Activated T-helper 1 cell treated with anti-CD3 and anti-CD28 coated beads, Interleukin-2, amount 50 U/mL, for 16 hours (primary cell): ENCODE results near the gene SLC44A5.
"Not testable (repeated sequence)": the region's sequence is repeated elsewhere in the genome, so short reads cannot be mapped to it uniquely, and the experiment has no call there.

Source experiments
- DNase-seq, 2 donors: peaks; one replicate each; pipeline ENCODE4 v3.0.0-alpha.2; 2020; ENCODE audit warnings: low read depth in 1 of 2, low spot score in 1 of 2

SLC44A5 gene

DNA sequence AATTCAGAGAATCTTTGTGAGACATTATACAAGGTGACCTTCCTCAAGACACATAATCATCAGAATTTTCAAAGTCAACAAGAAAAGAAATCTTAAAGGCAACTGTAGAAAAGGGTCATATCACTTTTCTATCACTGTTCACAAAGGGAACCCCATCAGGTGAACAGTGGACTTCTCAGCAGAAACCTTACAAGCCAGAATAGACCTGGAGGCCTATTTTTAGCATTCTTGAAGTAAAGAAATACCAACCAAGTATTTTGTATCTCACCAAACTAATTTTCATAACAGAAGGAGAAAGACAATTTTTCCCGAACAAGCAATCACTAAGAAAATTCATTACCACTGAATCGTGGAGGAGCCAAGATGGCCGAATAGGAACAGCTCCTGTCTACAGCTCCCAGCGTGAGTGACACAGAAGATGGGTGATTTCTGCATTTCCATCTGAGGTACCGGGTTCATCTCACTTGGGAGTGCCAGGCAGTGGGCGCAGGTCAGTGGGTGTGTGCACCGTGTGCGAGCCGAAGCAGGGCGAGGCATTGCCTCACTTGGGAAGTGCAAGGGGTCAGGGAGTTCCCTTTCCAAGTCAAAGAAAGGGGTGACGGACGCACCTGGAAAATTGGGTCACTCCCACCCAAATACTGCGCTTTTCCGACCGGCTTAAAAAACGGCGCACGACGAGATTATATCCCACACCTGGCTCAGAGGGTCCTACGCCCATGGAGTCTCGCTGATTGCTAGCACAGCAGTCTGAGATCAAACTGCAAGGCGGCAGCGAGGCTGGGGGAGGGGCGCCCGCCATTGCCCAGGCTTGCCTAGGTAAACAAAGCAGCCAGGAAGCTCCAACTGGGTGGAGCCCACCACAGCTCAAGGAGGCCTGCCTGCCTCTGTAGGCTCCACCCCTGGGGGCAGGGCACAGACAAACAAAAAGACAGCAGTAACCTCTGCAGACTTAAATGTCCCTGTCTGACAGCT lies 235.2 kb downstream of the SLC44A5 start:
- DNase-seq: not testable (repeated sequence)

DNA sequence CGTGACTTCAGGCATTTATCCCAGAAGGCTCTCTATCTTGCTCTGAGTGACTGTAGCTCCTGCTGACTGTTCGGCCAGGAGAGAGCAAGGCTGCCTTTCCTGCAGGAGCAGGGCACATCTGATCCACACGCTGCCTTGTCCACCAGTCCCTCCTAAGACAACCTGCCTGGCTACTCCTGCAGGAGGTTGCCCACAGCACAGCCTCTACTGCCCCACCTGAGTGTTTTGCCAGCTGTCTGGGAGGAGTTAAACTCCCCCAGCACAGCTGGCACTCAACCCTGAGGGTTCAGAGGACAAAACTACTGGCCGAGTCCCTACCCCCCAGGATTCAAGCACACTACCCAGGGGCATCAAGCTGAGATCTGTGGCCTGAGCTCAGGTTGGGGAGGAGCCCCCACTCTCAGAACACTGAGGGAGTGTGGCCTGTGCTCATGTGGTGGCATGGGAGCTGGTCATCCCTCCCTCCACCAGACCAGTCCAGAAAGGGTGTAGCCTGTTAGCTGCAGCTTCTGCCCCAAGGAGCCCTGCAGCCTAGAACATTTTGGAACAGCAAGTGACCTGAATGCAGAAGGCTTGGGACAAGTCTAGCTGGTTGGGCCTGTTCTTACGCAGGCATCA lies 237.3 kb downstream of the SLC44A5 start:
- no peak for DNase-seq

DNA sequence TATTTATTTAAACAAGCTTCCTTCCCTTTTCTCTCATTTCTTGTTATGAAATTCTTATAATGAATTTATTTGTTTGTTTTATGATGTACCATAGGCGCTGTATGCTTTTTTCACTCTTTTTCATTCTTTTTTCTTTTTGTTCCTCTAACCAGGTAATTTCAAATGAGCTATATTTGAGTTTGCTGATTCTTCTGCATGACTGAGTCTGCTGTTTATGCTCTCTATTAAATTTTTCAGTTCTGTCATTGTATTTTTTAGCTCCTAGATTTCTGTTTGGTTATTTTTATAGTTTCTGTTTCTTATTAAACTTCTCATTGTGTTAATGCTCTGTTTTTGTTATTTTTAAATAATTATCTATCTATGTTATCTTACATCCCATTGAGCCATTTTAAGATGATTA lies 244.3 kb downstream of the SLC44A5 start:
- DNase-seq: no peak

DNA sequence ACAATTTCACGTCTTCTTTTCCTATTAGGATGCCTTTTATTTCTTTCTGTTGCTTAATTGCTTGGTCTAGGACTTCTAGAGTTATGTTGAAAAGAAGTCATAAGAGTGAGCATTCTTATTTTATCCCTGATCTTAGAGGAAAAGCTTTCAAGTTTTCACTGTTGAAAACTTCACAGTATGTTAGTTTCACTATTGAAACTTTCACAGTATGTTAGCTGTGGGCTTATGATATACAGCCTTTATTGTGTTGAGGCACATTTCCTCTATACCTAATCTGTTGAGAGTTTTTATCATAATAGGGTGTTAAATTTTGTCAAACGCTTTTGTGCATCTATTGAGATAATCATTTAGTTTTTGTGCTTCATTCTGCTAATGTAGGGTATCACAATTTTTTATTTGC lies 249.7 kb downstream of the SLC44A5 start:
- DNase-seq: no peak

DNA sequence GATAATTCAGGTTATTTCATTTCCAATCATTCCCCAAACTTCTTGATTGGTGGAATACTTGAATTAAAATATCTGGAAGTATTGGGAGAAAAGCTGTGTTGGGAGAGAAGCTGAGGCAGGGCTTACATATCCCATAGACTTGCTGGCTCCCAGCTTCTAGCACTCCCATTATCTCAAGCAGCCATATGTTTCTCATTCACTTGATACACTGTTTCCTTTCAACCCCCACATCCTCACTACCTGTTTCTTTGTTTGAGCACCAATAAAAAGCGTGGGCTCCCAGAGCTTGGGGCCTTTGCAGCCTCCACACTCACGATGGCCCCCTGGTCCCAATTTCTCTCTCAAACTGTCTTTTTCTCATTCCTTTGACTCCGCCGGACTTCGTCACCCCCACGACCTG lies 256.6 kb downstream of the SLC44A5 start:
- DNase-seq: not testable (repeated sequence)

DNA sequence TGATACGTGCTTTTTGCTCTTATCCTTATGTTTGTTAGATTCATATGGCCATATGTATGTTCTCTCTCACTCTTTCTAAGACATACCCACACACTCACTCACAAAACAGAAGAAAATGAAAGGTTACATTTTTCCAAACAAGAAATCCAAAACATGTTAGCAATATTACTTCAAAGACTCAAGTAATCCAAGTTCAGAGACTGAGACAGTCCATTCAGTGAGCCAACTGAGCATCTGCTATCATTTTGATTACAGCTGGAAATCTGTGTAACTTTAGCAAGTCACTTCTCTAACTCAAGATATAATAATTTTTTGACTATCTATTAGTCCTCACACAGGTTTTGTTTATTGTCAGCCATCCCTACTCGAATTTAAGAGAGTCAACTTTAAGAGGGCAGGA lies 257.9 kb downstream of the SLC44A5 start:
- no peak for DNase-seq

DNA sequence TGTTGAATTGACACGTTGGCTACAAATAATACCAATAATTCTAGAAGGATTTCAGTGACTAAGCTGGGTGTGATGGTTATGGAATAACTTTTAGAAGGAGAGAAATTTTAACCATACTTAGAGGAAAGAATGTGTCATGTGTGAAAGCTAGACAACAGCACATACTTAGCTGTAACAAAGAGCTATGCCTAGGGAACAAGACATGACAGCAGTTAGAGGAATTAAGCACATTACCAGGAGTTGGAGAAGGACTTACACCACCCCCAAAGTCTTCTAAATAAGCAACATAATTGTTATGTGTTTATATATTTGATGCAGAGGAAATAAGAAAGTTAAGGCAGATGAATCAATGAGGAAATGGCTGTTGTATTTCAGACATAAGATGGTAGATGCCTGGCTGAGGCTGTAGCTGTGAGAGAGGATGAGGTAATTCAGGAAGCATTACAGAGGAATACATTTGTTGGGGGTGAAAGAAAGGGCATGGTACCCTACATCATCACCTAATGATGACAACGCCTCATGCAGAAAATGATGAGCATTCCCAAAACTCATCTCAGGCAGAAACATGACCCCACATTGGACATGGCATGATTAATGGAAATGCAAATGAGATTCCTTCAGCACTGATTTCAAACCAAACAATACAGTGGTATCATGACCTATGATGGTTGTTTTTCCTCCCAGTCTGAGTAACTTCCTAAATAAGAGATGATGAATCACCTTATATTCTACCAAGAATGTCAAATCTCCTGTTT lies 265.2 kb downstream of the SLC44A5 start:
- DNase-seq: no peak

DNA sequence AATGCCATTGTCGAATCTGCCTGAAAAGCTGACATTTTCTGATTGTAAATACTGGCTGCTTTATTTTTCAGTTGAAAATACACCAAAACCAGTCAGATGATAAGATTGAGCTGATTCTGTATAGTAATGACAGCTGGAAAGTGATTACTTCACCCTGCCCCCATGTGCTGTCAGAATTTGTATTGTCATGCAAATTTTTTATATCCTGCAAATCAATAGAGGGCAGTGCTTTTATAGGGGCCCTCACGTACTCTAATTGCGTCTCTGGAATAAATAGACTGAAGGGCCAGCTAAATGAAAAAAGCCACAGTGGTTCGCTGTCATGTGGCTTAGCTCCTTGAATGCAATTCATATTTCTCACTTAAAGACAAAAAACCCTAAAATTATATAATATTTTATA lies 268.1 kb downstream of the SLC44A5 start:
- DNase-seq: no peak

DNA sequence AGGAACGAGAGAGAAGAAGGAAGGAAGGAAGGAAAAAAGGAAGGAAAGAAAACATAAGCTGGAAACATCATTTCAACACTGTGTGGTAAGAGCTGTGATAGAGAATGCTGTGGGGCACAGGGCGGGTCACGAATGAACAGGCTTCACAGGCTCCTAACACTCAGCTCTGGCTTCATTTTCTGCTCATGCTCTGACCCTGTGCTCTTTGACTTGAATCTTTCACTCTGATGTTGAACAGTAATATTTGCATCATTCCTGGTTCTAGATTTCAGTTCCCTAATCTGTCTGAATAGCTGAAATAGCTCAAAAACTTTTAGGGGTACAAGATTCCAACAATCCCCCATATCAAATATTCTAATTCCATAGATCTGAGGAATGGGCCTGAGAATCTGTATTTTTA lies 269.4 kb downstream of the SLC44A5 start:
- DNase-seq: no peak

DNA sequence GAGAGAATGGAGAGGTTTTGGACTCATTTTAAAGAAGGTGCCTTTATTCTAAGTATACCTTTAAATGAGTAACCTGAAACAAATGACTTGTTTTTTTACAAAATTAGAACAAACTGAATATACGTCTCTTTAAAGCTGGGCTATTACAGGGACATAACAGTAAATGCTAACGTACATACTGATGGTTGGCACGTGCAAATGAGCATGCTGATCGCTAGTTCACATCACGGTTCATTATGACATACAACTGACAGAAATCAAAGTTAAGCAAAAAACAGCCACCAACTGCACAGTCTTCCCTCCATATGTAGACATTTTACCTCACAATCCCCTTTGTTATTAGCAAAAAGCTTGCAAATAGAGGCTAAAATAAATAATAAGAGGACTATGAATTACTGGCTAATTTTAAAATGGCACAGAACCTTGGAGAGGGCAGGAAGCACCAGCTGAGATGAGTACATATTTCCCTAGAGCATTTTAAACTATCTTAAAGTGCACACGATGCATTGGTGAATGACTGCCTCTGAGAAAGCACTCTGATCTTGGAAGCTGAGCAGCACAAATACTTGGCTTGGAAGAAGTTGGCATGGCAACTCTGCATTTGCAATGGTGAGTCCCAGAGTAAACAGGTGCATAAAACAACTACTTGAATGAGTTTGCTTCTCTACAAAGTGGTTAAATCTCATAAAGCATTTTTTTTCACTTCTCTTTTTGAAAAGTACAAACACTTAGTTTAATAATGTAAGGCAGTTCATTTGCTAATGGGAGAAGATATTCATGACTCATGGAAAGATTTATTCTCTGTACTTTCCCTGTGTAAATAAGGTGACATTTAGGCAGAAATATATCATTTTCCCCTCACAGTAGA lies 272.1 kb downstream of the SLC44A5 start:
- no peak for DNase-seq

DNA sequence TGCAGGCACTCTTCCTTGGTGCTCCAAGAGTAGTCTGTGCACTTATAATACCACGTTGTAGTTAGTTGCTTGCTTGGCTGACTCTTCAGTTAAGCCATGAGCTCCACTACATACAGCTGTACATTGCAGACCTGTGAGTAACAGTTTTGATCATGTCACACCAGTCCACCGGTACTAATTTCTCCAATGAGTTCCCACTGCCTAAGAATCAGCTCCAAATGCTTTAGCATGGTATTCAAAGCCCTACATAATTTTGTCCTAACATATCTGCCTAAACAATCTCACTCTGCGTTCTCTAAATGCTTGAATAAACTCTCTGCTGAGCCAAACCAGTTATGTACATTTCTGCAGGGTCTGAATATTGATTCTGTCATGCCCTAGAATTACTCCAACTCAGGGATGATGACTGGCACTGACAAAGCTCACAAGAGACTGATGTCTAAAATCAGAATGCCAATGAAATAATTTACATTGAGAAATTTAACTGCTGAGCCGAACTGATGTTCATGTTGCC lies 276.0 kb downstream of the SLC44A5 start:
- DNase-seq: no peak

DNA sequence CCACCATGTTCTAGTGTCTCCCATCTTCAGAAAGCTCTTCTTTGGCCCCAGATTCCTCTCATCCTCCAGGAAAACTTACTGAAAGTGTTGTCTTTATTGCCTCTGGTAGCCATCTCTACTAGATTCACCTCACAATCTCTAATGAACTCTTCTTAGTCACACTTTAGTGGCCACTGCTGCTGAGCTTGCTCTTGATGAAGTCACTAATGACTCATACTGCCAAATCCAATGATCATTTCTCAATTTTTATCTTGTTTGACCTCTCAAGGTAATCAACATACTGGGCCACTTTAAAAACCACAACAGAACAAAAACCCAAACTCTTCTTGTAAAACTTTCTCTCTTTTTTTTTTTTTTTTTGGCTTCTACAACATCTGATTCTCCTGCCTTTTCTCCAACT lies 280.3 kb downstream of the SLC44A5 start:
- no peak for DNase-seq

DNA sequence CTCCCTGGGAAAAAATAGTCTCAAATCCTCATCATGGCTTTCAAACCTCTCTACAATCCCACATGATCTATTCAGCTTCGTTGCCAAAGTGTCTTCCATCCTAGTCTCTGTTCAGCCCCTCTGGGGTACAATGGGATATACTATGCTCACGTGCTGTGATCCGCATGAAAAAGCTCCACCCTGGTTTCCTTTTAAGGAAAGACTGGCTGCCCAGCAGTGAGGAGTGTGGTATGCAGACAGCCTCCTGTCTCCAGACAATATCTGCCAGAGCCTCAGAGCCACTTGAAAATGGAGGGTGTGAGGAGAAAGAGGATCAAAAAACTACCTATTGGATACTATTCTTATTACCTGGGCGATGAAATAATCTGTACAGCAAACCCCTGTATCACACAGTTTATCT lies 282.2 kb downstream of the SLC44A5 start:
- no peak for DNase-seq

DNA sequence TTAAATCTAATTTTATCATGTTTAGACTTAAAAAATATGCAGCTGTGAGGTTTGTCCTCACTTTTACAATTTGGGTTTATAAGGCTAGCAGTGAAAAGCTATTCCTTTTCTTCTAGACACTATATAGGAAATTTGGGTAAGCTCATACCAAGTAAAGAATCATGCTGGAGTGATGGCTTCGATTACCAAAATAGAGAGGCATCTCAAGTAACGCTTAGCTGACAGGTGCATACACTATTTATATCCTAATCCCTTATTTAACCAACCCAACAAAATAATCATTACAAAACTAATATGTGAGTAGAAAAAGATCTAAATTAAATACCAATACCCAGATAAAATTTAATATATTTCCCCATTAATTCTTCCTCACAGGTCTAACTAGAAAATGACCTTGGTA lies 283.5 kb downstream of the SLC44A5 start:
- no peak for DNase-seq

DNA sequence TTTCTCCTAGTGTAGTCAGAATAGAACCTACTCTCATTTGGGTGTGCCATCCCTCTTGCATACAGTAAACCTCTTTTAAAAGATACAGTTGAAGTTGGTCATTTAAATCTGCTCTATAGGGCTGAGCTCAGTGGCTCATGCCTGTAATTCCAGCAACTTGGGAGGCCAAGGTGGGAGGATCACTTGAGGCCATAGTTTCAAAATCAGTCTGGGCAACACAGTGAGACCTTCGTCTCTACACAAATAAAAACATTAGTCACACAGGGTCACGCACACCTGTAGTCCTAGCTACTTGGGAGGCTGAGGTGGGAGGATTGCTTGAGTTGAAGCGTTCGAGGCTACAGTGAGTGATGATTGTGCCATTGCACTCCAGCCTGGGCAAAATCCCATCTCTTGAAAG lies 292.9 kb downstream of the SLC44A5 start:
- DNase-seq: no peak

DNA sequence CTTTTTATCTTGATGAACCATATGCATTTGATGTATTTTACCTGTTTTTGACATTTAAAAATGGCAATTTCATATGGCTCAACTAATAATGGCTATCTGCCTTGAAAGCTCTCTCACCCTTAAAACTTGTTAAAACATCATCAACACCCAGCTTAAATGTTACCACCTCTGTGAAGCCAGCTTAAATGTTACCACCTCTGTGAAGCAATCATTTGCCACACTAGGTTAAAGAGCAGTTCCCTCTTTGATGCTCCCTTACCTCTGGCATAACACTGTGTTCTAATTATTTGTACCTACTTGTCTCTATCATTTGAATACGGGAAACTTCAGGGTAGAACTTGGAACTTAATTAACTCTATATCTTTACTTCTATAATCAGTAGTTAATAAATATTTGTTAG lies 294.7 kb downstream of the SLC44A5 start:
- no peak for DNase-seq

DNA sequence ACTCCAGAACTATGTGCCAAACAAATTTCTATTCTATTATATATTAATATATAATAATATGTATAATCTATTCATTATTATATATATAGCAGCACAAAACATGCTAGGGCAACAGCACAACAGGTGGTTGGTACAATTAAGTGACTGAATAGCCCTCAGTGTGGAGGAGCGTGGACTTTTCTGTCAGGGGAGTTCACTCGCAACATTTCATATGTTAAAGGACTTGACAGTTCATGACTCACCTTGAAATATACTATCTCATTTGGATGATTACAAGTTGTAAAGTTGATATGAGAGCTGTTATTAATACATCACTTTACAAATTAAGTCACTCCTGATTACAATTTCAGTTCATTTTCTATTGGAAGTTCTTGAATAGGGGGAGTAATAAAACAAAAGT lies 298.3 kb downstream of the SLC44A5 start:
- no peak for DNase-seq

DNA sequence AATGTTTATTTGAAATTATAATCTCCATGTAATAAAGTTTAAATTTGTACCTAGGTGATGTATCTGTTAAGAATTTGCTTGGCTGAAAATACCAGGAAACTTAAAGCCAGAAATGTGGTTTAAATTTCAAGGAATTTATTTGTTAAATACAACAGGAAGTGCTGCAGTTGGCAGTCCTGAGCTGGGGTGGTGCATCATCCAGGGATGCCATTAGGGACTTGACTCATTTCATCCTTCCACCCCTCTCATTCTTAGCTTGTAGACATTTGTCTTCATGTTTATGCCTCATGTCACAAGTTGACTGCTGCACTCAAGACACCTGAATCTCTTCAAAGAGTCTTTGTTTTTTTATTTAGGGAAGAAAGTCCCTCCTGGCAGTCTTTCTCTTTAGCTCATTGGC lies 300.8 kb downstream of the SLC44A5 start:
- DNase-seq: no peak

DNA sequence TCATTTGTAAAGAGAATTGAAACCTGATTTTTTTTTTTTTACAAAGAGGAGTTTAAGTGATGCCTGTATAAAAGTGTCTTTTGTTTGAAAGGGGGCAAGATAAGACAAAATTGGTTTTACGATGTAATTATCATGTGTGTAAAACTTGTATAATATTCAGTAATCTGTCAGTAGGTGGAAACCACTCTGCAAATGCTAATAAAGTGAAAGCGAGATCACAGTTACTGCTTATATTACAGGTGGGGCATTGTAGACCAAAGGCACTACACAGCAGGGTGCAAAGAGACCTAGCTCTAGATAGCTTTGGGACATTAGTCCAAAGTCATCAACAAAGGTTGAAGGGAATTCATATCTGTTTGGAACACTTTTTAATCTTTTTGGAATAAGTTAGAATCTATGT lies 302.5 kb downstream of the SLC44A5 start:
- DNase-seq: no peak

DNA sequence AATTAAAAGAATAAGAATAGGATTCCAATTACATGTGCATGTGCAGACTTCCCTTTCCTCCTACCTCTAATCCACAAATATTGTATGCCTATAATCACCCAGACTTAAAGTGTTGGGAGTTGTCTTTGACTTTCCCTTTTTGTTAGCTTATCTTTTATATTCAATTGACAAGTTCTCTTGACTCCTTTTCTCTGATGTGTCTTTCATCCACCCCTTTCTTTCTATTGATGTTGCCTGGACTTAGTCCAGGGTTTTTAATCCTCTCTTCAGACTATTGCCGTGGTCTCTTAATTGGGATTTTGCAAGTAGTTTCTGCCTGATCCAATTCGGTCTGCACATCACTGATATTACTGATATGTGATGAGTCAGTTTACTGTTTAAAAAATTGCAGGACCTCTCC lies 305.9 kb downstream of the SLC44A5 start:
- DNase-seq: no peak

DNA sequence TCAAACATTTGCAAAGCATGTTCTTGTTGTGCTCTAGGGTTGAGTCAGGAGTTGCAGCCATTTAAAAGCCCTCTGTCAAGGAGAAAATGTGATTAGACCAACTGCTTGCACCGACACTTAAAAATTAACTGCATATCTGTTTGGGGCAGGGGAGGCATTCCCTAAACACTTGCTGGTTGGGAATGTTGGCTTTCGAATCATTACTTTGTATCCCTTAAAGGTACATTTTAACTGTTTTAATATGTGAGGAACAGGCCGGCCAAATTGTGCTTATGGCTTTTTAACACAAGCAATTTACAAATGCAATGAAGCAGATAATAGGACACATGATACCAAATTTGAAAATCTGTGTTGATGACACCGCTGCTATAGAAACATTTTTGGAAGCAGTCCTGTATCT lies 317.6 kb downstream of the SLC44A5 start:
- DNase-seq: no peak
